NOMO-1 (cell line): ENCODE measurements around the gene METTL8.
"Not testable (repeated sequence)": the region's sequence is repeated elsewhere in the genome, so short reads cannot be mapped to it uniquely, and the experiment has no call there.

Experiments used
- DNase-seq, 2 experiments: peaks; one replicate each; lab custom pipeline; 2025; ENCODE audit not compliant: unreplicated experiment in 2 of 2; lab: John Stamatoyannopoulos, UW

The METTL8 gene

GRCh38 chr2:171430516-171431410, 3.0 kb downstream of the METTL8 start:
- DNase-seq = no peak

GRCh38 chr2:171422710-171423495, 10.9 kb downstream of the METTL8 start:
- DNase-seq = not testable (repeated sequence)

- DNase-seq = no peak
These were observed 12.8 kb downstream of the METTL8 start for GRCh38 chr2:171420728-171421563.

GRCh38 chr2:171419333-171419732, 14.5 kb downstream of the METTL8 start:
- no peak for DNase-seq

GRCh38 chr2:171416009-171416926, 17.5 kb downstream of the METTL8 start:
- peak; percentile 22 to 79 for DNase-seq

GRCh38 chr2:171414645-171415044, 19.1 kb downstream of the METTL8 start:
- not testable (repeated sequence) for DNase-seq

- DNase-seq = no peak
These were observed 21.1 kb downstream of the METTL8 start for GRCh38 chr2:171412571-171413175.

GRCh38 chr2:171411791-171412483, 21.9 kb downstream of the METTL8 start:
- no peak for DNase-seq

GRCh38 chr2:171411214-171411613, 22.6 kb downstream of the METTL8 start:
- DNase-seq = no peak

- DNase-seq = no peak
These were observed 23.2 kb downstream of the METTL8 start for GRCh38 chr2:171410624-171411023.

GRCh38 chr2:171410101-171410500, 23.7 kb downstream of the METTL8 start:
- DNase-seq = no peak

- no peak for DNase-seq
These were observed 24.3 kb downstream of the METTL8 start for GRCh38 chr2:171409436-171409971.

- no peak for DNase-seq
These were observed 26.1 kb downstream of the METTL8 start for GRCh38 chr2:171407676-171408044.

- DNase-seq = no peak
These were observed 26.6 kb downstream of the METTL8 start for GRCh38 chr2:171407030-171407675.

- DNase-seq = no peak
These were observed 27.7 kb downstream of the METTL8 start for GRCh38 chr2:171406044-171406443.

- no peak for DNase-seq
These were observed 28.2 kb downstream of the METTL8 start for GRCh38 chr2:171405546-171405945.

- no peak for DNase-seq
These were observed 29.1 kb downstream of the METTL8 start for GRCh38 chr2:171404719-171405118.

GRCh38 chr2:171404261-171404660, 29.5 kb downstream of the METTL8 start:
- DNase-seq = no peak
